ENCODE data around the gene PRDX5. TPM values are rescaled to one million over a fixed set of nuclear protein-coding genes. Genes with fewer than 3 reads are reported as not detected.

Gene PRDX5
- total RNA-seq, 2 experiments from 2014 or later = 103 to 105 TPM

DNA sequence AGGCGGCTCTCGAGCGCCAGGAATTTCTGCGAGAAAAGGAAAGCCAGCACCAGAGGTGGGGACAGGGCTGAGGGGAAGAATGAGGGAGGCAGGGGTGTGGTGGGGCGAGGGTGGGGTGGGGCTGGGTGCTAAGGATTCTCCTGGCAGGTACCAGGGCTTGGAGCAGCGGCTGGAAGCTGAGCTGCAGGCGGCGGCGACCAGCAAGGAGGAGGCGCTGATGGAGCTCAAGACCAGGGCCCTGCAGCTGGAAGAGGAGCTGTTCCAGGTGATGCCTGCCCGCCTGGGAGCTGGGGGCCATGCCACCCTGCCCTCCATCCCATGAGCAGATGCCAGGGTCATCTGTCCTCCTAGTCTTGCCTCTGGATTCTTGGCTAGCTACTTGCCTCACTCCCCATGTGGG, 31.5 kb downstream of the PRDX5 start:
- TF ChIP-seq, protein P1, sequence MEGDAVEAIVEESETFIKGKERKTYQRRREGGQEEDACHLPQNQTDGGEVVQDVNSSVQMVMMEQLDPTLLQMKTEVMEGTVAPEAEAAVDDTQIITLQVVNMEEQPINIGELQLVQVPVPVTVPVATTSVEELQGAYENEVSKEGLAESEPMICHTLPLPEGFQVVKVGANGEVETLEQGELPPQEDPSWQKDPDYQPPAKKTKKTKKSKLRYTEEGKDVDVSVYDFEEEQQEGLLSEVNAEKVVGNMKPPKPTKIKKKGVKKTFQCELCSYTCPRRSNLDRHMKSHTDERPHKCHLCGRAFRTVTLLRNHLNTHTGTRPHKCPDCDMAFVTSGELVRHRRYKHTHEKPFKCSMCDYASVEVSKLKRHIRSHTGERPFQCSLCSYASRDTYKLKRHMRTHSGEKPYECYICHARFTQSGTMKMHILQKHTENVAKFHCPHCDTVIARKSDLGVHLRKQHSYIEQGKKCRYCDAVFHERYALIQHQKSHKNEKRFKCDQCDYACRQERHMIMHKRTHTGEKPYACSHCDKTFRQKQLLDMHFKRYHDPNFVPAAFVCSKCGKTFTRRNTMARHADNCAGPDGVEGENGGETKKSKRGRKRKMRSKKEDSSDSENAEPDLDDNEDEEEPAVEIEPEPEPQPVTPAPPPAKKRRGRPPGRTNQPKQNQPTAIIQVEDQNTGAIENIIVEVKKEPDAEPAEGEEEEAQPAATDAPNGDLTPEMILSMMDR (IDR thresholded peaks at IDR 0.05) = no peak
- ATAC-seq (no peak), DNase-seq (no peak)
- intact Hi-C loops (cut with micrococcal nuclease) = no loop called here
- H3K9me3 Mint-ChIP-seq = no peaks in the 10 kb centered on the region
- CTCF ChIA-PET = interaction anchor here (1.3 to 2.2 kb wide), 4 partner anchors 8 to 100 kb away, joined by 3 to 6 read pairs (median 3); partner anchors contain the start of genes PRDX5 and TRMT112
- H3K4me3 Mint-ChIP-seq = no peak overlapping the region
- peaks cover 5% of the 10 kb centered on the region for H3K4me1 Mint-ChIP-seq (ENCODE audit: low read depth)
- H3K36me3 Mint-ChIP-seq (ENCODE audit: low read depth) = peaks cover 14% of the 10 kb centered on the region
- H3K27ac Mint-ChIP-seq = no peak overlapping the region
- POLR2A ChIA-PET = interaction anchor here (0.8 to 1.9 kb wide), 4 partner anchors 8 to 18 kb away, joined by 3 to 7 read pairs (median 5); no protein-coding TSS in a partner anchor
- no peaks in the 10 kb centered on the region for H3K27me3 Mint-ChIP-seq

DNA sequence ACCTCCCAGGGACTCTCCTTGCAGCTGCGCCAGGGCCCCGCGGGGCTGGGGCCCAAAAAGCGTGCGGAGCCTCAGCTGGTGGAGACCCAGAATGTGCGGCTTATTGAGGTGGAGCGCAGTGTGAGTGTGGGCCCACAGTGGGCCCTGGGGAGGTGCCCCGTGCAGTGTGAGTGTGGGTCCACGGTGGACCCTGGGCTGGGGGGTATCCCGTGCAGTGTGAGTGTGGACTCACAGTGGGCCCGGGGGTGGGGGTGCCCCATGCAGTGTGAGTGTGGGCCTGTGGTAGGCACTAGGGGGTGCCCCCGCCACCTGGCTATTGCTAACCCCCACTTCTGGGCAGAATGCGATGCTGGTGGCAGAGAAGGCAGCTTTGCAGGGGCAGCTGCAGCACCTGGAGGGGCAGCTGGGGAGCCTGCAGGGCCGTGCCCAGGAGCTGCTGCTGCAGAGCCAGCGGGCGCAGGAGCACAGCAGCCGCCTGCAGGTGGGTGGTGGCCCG, 33.3 kb downstream of the PRDX5 start:
- H3K4me3 Mint-ChIP-seq = no peak overlapping the region
- DNase-seq = no peak
- TF ChIP-seq, protein P1 (IDR thresholded peaks at IDR 0.05) = no peak
- H3K27ac Mint-ChIP-seq = no peak overlapping the region
- no peaks in the 10 kb centered on the region for H3K9me3 Mint-ChIP-seq
- peaks cover 7% of the 10 kb centered on the region for H3K36me3 Mint-ChIP-seq (ENCODE audit: low read depth)
- H3K4me1 Mint-ChIP-seq (ENCODE audit: low read depth) = peaks cover 10% of the 10 kb centered on the region
- ATAC-seq = no peak
- intact Hi-C loops (cut with micrococcal nuclease) = no loop called here
- no peaks in the 10 kb centered on the region for H3K27me3 Mint-ChIP-seq
- CTCF ChIA-PET = interaction anchor here (1.3 kb wide), 1 partner anchor 10 kb away, joined by 3 read pairs; no protein-coding TSS in a partner anchor
- POLR2A ChIA-PET = interaction anchor here (0.9 to 1.4 kb wide), 2 partner anchors 8 to 9 kb away, joined by 3 read pairs; no protein-coding TSS in a partner anchor

DNA sequence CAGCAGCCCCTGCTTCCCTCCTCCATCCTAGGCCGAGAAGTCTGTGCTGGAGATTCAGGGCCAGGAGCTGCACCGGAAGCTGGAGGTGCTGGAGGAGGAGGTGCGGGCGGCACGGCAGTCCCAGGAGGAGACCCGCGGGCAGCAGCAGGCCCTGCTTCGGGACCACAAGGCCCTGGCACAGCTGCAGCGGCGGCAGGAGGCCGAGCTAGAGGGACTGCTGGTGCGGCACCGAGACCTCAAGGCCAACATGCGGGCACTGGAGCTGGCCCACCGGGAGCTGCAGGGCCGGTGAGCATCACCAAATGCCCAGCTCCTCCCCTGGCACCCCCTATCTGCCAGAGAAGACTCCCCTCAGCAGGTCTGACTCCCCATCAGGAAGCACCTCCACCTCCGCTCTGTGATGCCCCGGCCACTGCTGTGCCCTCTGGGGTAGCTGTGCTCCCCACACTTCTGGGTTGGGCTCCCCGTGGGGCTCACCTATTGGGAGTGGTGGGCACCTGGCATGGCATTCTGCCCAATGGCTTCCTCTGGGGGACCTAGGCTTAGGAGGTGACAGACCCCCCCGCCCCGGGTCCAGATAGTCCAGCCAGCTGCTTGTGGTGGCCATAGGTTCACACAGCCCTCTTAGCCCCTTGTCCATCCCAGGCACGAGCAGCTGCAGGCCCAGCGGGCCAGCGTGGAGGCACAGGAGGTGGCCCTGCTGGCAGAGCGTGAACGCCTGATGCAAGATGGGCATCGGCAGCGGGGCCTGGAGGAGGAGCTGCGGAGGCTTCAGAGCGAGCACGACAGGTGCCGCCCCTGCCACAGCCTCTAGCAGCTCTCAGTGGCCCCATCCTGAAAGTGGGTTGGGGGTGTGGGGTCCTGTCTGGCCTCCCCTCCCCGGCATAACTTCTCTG, 34.4 kb downstream of the PRDX5 start:
- POLR2A ChIA-PET = interaction anchor here (0.7 to 3.9 kb wide), 4 partner anchors 9 to 49 kb away, joined by 3 to 19 read pairs (median 4); partner anchors contain the start of genes PRDX5 and TRMT112
- Mint-ChIP-seq H3K36me3 (ENCODE audit: low read depth) (peaks cover 9% of the 10 kb centered on the region), H3K27me3 (no peaks in the 10 kb centered on the region)

DNA sequence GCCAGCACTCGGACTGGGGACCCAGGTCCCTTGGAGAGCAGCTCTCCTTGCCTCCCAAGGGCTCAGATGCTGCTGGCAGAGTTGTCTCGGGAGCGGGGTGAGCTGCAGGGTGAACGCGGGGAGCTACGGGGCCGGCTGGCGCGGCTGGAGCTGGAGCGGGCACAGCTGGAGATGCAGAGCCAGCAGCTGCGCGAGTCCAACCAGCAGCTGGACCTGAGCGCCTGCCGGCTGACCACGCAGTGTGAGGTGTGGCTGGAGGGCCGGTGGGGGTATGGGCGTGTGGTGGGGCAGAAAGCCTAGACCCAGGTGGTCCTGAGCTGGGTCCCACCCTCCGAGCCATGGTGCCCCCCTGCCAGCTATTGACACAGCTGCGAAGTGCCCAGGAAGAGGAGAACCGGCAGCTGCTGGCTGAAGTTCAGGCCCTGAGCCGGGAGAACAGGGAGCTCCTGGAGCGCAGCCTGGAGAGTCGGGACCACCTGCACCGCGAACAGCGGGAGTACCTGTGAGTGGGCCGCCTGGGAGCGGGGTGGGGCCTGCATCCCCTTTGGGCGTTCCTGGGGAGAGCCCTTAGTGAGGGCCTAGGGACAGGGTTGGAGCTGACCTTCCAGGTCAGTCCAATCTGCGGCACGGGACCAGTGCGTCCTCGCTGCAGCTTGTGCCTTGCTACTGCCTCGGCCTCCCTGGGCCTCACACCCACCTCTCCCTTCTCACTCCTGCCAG, 35.2 kb downstream of the PRDX5 start:
- Mint-ChIP-seq H3K4me1 (ENCODE audit: low read depth) (peaks cover 19% of the 10 kb centered on the region), H3K27me3 (no peaks in the 10 kb centered on the region), H3K27ac (no peak overlapping the region), H3K9me3 (no peaks in the 10 kb centered on the region), H3K36me3 (ENCODE audit: low read depth) (peaks cover 10% of the 10 kb centered on the region), H3K4me3 (no peak overlapping the region)
- CTCF ChIA-PET = interaction anchor here (1.2 to 9.5 kb wide), 3 partner anchors 9 to 48 kb away, joined by 3 to 75 read pairs (median 7); partner anchors contain the start of genes CCDC88B, PRDX5 and TRMT112
- no peak for ATAC-seq
- TF ChIP-seq, protein P1 (IDR thresholded peaks at IDR 0.05) = no peak
- intact Hi-C loops (cut with micrococcal nuclease) = no loop called here
- DNase-seq = no peak
- POLR2A ChIA-PET = interaction anchor here (1.1 to 3.9 kb wide), 4 partner anchors 9 to 49 kb away, joined by 3 to 19 read pairs (median 4); partner anchors contain the start of genes PRDX5 and TRMT112

More for the DNA sequence above, 34.4 kb downstream of the PRDX5 start:
- TF ChIP-seq, protein P1 (IDR thresholded peaks at IDR 0.05) = no peak
- CTCF ChIA-PET = interaction anchor here (0.9 to 9.5 kb wide), 4 partner anchors 8 to 48 kb away, joined by 3 to 75 read pairs (median 6); partner anchors contain the start of genes CCDC88B, PRDX5 and TRMT112
- H3K4me3 Mint-ChIP-seq = no peak overlapping the region
- H3K27ac Mint-ChIP-seq = no peak overlapping the region
- DNase-seq (no peak), ATAC-seq (no peak)
- intact Hi-C loops (cut with micrococcal nuclease) = no loop called here
- peaks cover 13% of the 10 kb centered on the region for H3K4me1 Mint-ChIP-seq (ENCODE audit: low read depth)
- H3K9me3 Mint-ChIP-seq = no peaks in the 10 kb centered on the region
